WTC11 (cell line): ENCODE results near the gene DCAF4L1. TPM values are rescaled to one million over a fixed set of nuclear protein-coding genes. Genes with fewer than 3 reads are reported as not detected.
A peak's percentile ranks its signal among the peaks of the same experiment; 100 is the strongest.

Experiments
- ATAC-seq: fragments of 200-7000 bp; cut with Tn5 transposase; 2 replicates; pipeline ENCODE4 v1.10.0; 2021; ENCODE audit warnings: mild to moderate bottlenecking, moderate library complexity
- Bru-seq: library from RNA; stranded (reverse); fragments of 400-500 nt; gene quantifications from one replicate; lab custom pipeline; 2021; lab: Mats Ljungman, UMichigan
- CTCF ChIA-PET: fragments of 300-600 bp; sonication (Branson Sonifier 250); formaldehyde crosslinking; loops from one replicate; lab custom pipeline; 2021; ENCODE audit warnings: antibody characterized with exemption; lab: Charles Lee
- POLR2A ChIA-PET: fragments of 350-600 bp; sonication (Branson Sonifier 250); formaldehyde crosslinking; loops from one replicate; lab custom pipeline; 2021; ENCODE audit warnings: antibody characterized with exemption; lab: Charles Lee
- DNase-seq: peaks from one replicate; pipeline ENCODE4 v3.0.0; 2021; ENCODE audit warnings: low spot score
- H3K27ac Mint-ChIP-seq: 2 replicates; pipeline ENCODE4 v1.8.0; 2021; ENCODE audit warnings: mixed read lengths
- H3K27me3 Mint-ChIP-seq: 2 replicates; pipeline ENCODE4 v1.8.0; 2021; ENCODE audit warnings: low read depth, mild to moderate bottlenecking, moderate library complexity, mixed read lengths
- H3K36me3 Mint-ChIP-seq: 2 replicates; pipeline ENCODE4 v1.8.0; 2021; ENCODE audit warnings: mixed read lengths
- H3K4me1 Mint-ChIP-seq: 2 replicates; pipeline ENCODE4 v1.8.0; 2022; ENCODE audit warnings: mixed read lengths
- H3K4me3 Mint-ChIP-seq: 2 replicates; pipeline ENCODE4 v1.8.0; 2021; ENCODE audit warnings: mild to moderate bottlenecking, moderate library complexity, mixed read lengths
- H3K9me3 Mint-ChIP-seq: 2 replicates; pipeline ENCODE4 v1.8.0; 2021; ENCODE audit warnings: mixed read lengths
- ATF1 ChIP-seq: sonication (generic); formaldehyde crosslinking; IDR thresholded peaks from 2 replicates; pipeline ENCODE4 v1.8.1; 2023; ENCODE audit warnings: mild to moderate bottlenecking, moderate library complexity, missing genetic modification reagents
- CREM ChIP-seq: sonication (generic); formaldehyde crosslinking; IDR thresholded peaks from 2 replicates; pipeline ENCODE4 v1.8.1; 2022; ENCODE audit warnings: mild to moderate bottlenecking, missing genetic modification reagents, moderate library complexity
- ESRRA ChIP-seq: sonication (generic); formaldehyde crosslinking; IDR thresholded peaks from 2 replicates; pipeline ENCODE4 v1.8.1; 2022; ENCODE audit warnings: mild to moderate bottlenecking, missing genetic modification reagents, borderline replicate concordance
- FOXP4 ChIP-seq: sonication (generic); formaldehyde crosslinking; IDR thresholded peaks from 2 replicates; pipeline ENCODE4 v1.8.0; 2022; ENCODE audit warnings: mild to moderate bottlenecking, missing genetic modification reagents
- GABPB1 ChIP-seq: sonication (generic); formaldehyde crosslinking; IDR thresholded peaks from 2 replicates; pipeline ENCODE4 v1.8.1; 2023; ENCODE audit warnings: mild to moderate bottlenecking, missing genetic modification reagents
- GRHL2 ChIP-seq: fragments of 250-450 bp; sonication (Bioruptor Pico); IDR thresholded peaks from 2 replicates; pipeline ENCODE4 v1.8.0; 2022; ENCODE audit warnings: mild to moderate bottlenecking, moderate library complexity; ENCODE audit not compliant: insufficient replicate concordance, severe bottlenecking
- GTF2I ChIP-seq: fragments of 250-450 bp; sonication (Bioruptor Pico); conservative IDR thresholded peaks from 2 replicates; pipeline ENCODE4 v1.4.0; 2021; ENCODE audit warnings: mild to moderate bottlenecking
- NFATC4 ChIP-seq: fragments of 250-450 bp; sonication (Bioruptor Pico); IDR thresholded peaks from 2 replicates; pipeline ENCODE4 v1.9.0; 2021; ENCODE audit warnings: mild to moderate bottlenecking
- NR2C2 ChIP-seq: sonication (generic); formaldehyde crosslinking; IDR thresholded peaks from 2 replicates; pipeline ENCODE4 v1.8.0; 2022; ENCODE audit warnings: mild to moderate bottlenecking, missing genetic modification reagents
- PREB ChIP-seq: sonication (generic); formaldehyde crosslinking; IDR thresholded peaks from 2 replicates; pipeline ENCODE4 v1.8.1; 2022; ENCODE audit warnings: mild to moderate bottlenecking, missing genetic modification reagents, moderate library complexity, borderline replicate concordance
- RELA ChIP-seq: sonication (generic); formaldehyde crosslinking; IDR thresholded peaks from 2 replicates; pipeline ENCODE4 v1.8.1; 2022; ENCODE audit warnings: missing genetic modification reagents, mild to moderate bottlenecking, borderline replicate concordance
- TEAD4 ChIP-seq: sonication (generic); formaldehyde crosslinking; IDR thresholded peaks from 2 replicates; pipeline ENCODE4 v1.8.0; 2022; ENCODE audit warnings: mild to moderate bottlenecking, missing genetic modification reagents
- USF1 ChIP-seq: sonication (generic); formaldehyde crosslinking; IDR thresholded peaks from 2 replicates; pipeline ENCODE4 v1.8.0; 2022; ENCODE audit warnings: mild to moderate bottlenecking, missing genetic modification reagents
- ZMAT4 ChIP-seq: fragments of 250-450 bp; sonication (Bioruptor Pico); IDR thresholded peaks from 2 replicates; pipeline ENCODE4 v1.9.0; 2021; ENCODE audit warnings: mild to moderate bottlenecking
- ZNF219 ChIP-seq: sonication (generic); formaldehyde crosslinking; IDR thresholded peaks from 2 replicates; pipeline ENCODE4 v1.8.0; 2023; ENCODE audit warnings: missing genetic modification reagents, mild to moderate bottlenecking, borderline replicate concordance
- long read RNA-seq, 3 experiments: library from RNA in 1 of 3; library from capped mRNA in 1 of 3; library from polyadenylated mRNA in 1 of 3; unstranded in 2 of 3; stranded (forward) in 1 of 3; transcript quantifications; one replicate each; pipeline ENCODE4 v2.0.0, GENCODE V29; 2021
- total RNA-seq: library from RNA; stranded (reverse); gene quantifications from 3 replicates; pipeline ENCODE4 v1.2.3, GENCODE V29; 2021
- TF ChIP-seq, protein P1 (sequence below): fragments of 250-450 bp; sonication (Bioruptor Pico); IDR thresholded peaks from 2 replicates; pipeline ENCODE4 v1.9.0; 2021; ENCODE audit warnings: mild to moderate bottlenecking
- TF ChIP-seq, protein P2 (sequence below): fragments of 250-450 bp; sonication (Bioruptor Pico); IDR thresholded peaks from 2 replicates; pipeline ENCODE4 v1.8.0; 2021; ENCODE audit warnings: mild to moderate bottlenecking

Gene DCAF4L1, protein sequence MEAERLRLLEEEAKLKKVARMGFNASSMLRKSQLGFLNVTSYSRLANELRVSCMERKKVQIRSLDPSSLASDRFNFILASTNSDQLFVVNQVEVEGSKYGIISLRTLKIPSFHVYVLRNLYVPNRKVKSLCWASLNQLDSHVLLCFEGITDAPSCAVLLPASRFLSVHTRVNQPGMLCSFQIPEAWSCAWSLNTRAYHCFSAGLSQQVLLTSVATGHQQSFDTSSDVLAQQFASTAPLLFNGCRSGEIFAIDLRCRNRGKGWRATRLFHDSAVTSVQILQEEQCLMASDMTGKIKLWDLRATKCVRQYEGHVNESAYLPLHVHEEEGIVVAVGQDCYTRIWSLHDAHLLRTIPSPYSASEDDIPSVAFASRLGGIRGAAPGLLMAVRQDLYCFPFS
- total RNA-seq (0.09 to 0.31 TPM (median 0.14 TPM) in 3 replicates), Bru-seq, nascent RNA (percentile 37 among the genes with signal in this experiment)
- long read RNA-seq, experiment 1, full-length matches to known transcripts: 1 of 1 reads
- long read RNA-seq, experiment 1, partial matches to known transcripts: 0 of 1 reads
- long read RNA-seq, experiment 1, other reads (novel, unspliced or antisense): 0 of 1 reads
- long read RNA-seq, experiment 2: 0 reads
- long read RNA-seq, experiment 3: 0 reads

GRCh38 chr4:41981456-41981855 is at the start of gene DCAF4L1:
Gene DCAF4L1, plus strand, starts transcription at chr4:41981756. Its CDS starts 37 bp downstream, at chr4:41981793.
- Mint-ChIP-seq H3K27ac (no peak within 1 kb of the TSS), H3K9me3 (no peaks in the 10 kb centered on the region), H3K36me3 (no peaks in the 10 kb centered on the region), H3K4me1 (peaks cover 55% of the 10 kb centered on the region), H3K4me3 (no peak within 1 kb of the TSS), H3K27me3 (peaks cover 8% of the 10 kb centered on the region)
- TF ChIP-seq TEAD4 (CRISPR knock-in tag) (no peak), ZMAT4 (no peak), NR2C2 (CRISPR knock-in tag) (no peak), GABPB1 (no peak), ATF1 (no peak), ESRRA (CRISPR knock-in tag) (no peak), GRHL2 (no peak), NFATC4 (CRISPR knock-in tag) (no peak), RELA (CRISPR knock-in tag) (no peak), PREB (no peak), GTF2I (CRISPR knock-in tag) (no peak), CREM (CRISPR knock-in tag) (no peak), USF1 (CRISPR knock-in tag) (no peak), ZNF219 (CRISPR knock-in tag) (no peak), FOXP4 (no peak)
- TF ChIP-seq, protein P1, sequence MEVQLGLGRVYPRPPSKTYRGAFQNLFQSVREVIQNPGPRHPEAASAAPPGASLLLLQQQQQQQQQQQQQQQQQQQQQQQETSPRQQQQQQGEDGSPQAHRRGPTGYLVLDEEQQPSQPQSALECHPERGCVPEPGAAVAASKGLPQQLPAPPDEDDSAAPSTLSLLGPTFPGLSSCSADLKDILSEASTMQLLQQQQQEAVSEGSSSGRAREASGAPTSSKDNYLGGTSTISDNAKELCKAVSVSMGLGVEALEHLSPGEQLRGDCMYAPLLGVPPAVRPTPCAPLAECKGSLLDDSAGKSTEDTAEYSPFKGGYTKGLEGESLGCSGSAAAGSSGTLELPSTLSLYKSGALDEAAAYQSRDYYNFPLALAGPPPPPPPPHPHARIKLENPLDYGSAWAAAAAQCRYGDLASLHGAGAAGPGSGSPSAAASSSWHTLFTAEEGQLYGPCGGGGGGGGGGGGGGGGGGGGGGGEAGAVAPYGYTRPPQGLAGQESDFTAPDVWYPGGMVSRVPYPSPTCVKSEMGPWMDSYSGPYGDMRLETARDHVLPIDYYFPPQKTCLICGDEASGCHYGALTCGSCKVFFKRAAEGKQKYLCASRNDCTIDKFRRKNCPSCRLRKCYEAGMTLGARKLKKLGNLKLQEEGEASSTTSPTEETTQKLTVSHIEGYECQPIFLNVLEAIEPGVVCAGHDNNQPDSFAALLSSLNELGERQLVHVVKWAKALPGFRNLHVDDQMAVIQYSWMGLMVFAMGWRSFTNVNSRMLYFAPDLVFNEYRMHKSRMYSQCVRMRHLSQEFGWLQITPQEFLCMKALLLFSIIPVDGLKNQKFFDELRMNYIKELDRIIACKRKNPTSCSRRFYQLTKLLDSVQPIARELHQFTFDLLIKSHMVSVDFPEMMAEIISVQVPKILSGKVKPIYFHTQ: no peak
- TF ChIP-seq, protein P2, sequence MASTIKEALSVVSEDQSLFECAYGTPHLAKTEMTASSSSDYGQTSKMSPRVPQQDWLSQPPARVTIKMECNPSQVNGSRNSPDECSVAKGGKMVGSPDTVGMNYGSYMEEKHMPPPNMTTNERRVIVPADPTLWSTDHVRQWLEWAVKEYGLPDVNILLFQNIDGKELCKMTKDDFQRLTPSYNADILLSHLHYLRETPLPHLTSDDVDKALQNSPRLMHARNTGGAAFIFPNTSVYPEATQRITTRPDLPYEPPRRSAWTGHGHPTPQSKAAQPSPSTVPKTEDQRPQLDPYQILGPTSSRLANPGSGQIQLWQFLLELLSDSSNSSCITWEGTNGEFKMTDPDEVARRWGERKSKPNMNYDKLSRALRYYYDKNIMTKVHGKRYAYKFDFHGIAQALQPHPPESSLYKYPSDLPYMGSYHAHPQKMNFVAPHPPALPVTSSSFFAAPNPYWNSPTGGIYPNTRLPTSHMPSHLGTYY: no peak
- ATAC-seq (no peak), DNase-seq (no peak)
- ChIA-PET CTCF (no interaction called here), POLR2A (no interaction called here)
